WTC11 (cell line): ENCODE measurements around the gene NRXN2. TPM values are rescaled to one million over a fixed set of nuclear protein-coding genes. Genes with fewer than 3 reads are reported as not detected.

Experiments
- ATAC-seq: fragments of 200-7000 bp; cut with Tn5 transposase; 2 replicates; pipeline ENCODE4 v1.10.0; 2021; ENCODE audit warnings: mild to moderate bottlenecking, moderate library complexity
- CTCF ChIA-PET: fragments of 300-600 bp; sonication (Branson Sonifier 250); formaldehyde crosslinking; loops from one replicate; lab custom pipeline; 2021; ENCODE audit warnings: antibody characterized with exemption; lab: Charles Lee
- POLR2A ChIA-PET: fragments of 350-600 bp; sonication (Branson Sonifier 250); formaldehyde crosslinking; loops from one replicate; lab custom pipeline; 2021; ENCODE audit warnings: antibody characterized with exemption; lab: Charles Lee
- DNase-seq: peaks from one replicate; pipeline ENCODE4 v3.0.0; 2021; ENCODE audit warnings: low spot score
- H3K27ac Mint-ChIP-seq: 2 replicates; pipeline ENCODE4 v1.8.0; 2021; ENCODE audit warnings: mixed read lengths
- H3K27me3 Mint-ChIP-seq: 2 replicates; pipeline ENCODE4 v1.8.0; 2021; ENCODE audit warnings: low read depth, mild to moderate bottlenecking, moderate library complexity, mixed read lengths
- H3K36me3 Mint-ChIP-seq: 2 replicates; pipeline ENCODE4 v1.8.0; 2021; ENCODE audit warnings: mixed read lengths
- H3K4me1 Mint-ChIP-seq: 2 replicates; pipeline ENCODE4 v1.8.0; 2022; ENCODE audit warnings: mixed read lengths
- H3K4me3 Mint-ChIP-seq: 2 replicates; pipeline ENCODE4 v1.8.0; 2021; ENCODE audit warnings: mild to moderate bottlenecking, moderate library complexity, mixed read lengths
- H3K9me3 Mint-ChIP-seq: 2 replicates; pipeline ENCODE4 v1.8.0; 2021; ENCODE audit warnings: mixed read lengths
- CREB1 ChIP-seq: sonication (generic); formaldehyde crosslinking; IDR thresholded peaks from 2 replicates; pipeline ENCODE4 v1.8.0; 2023; ENCODE audit warnings: mild to moderate bottlenecking, missing genetic modification reagents
- FOXK1 ChIP-seq: sonication (generic); formaldehyde crosslinking; IDR thresholded peaks from 2 replicates; pipeline ENCODE4 v1.8.0; 2022; ENCODE audit warnings: mild to moderate bottlenecking, moderate library complexity, missing genetic modification reagents
- HMGA2 ChIP-seq: fragments of 250-450 bp; sonication (Bioruptor Pico); IDR thresholded peaks from 2 replicates; pipeline ENCODE4 v1.4.0; 2021; ENCODE audit warnings: mild to moderate bottlenecking, moderate library complexity
- IRF2 ChIP-seq: sonication (generic); formaldehyde crosslinking; IDR thresholded peaks from 2 replicates; pipeline ENCODE4 v1.8.0; 2022; ENCODE audit warnings: low read depth, missing genetic modification reagents, borderline replicate concordance
- JAZF1 ChIP-seq: fragments of 250-450 bp; sonication (Bioruptor Pico); IDR thresholded peaks from 2 replicates; pipeline ENCODE4 v1.9.0; 2021; ENCODE audit warnings: moderate library complexity, mild to moderate bottlenecking, inconsistent platforms
- MXD4 ChIP-seq: fragments of 250-450 bp; sonication (Bioruptor Pico); IDR thresholded peaks from 2 replicates; pipeline ENCODE4 v1.8.0; 2021; ENCODE audit warnings: mild to moderate bottlenecking, moderate library complexity, borderline replicate concordance
- NFATC4 ChIP-seq: fragments of 250-450 bp; sonication (Bioruptor Pico); IDR thresholded peaks from 2 replicates; pipeline ENCODE4 v1.9.0; 2021; ENCODE audit warnings: mild to moderate bottlenecking
- NFE2L1 ChIP-seq: sonication (generic); formaldehyde crosslinking; IDR thresholded peaks from 2 replicates; pipeline ENCODE4 v1.8.1; 2023; ENCODE audit warnings: missing genetic modification reagents
- NR1H2 ChIP-seq: sonication (generic); formaldehyde crosslinking; IDR thresholded peaks from 2 replicates; pipeline ENCODE4 v1.9.0; 2021; ENCODE audit warnings: mild to moderate bottlenecking, moderate library complexity, missing genetic modification reagents
- NR2C2 ChIP-seq: sonication (generic); formaldehyde crosslinking; IDR thresholded peaks from 2 replicates; pipeline ENCODE4 v1.8.0; 2022; ENCODE audit warnings: mild to moderate bottlenecking, missing genetic modification reagents
- PRRX2 ChIP-seq: fragments of 250-450 bp; sonication (Bioruptor Pico); IDR thresholded peaks from 2 replicates; pipeline ENCODE4 v1.8.0; 2021; ENCODE audit warnings: mild to moderate bottlenecking
- SP1 ChIP-seq: sonication (generic); formaldehyde crosslinking; conservative IDR thresholded peaks from 2 replicates; pipeline ENCODE4 v1.8.1; 2022; ENCODE audit warnings: missing genetic modification reagents
- ZBTB21 ChIP-seq: sonication (generic); formaldehyde crosslinking; IDR thresholded peaks from 2 replicates; pipeline ENCODE4 v1.8.1; 2023; ENCODE audit warnings: mild to moderate bottlenecking, missing genetic modification reagents, borderline replicate concordance
- ZNF396 ChIP-seq: fragments of 250-450 bp; sonication (Bioruptor Pico); IDR thresholded peaks from 2 replicates; pipeline ENCODE4 v1.8.0; 2021; ENCODE audit warnings: mild to moderate bottlenecking, moderate library complexity, borderline replicate concordance
- ZNF416 ChIP-seq: fragments of 250-450 bp; sonication (Bioruptor Pico); IDR thresholded peaks from 2 replicates; pipeline ENCODE4 v1.9.0; 2021; ENCODE audit warnings: mild to moderate bottlenecking, inconsistent platforms
- ZNF423 ChIP-seq: fragments of 250-450 bp; sonication (Bioruptor Pico); IDR thresholded peaks from 2 replicates; pipeline ENCODE4 v2.1.2; 2022; ENCODE audit warnings: mild to moderate bottlenecking, moderate library complexity
- total RNA-seq: library from RNA; stranded (reverse); gene quantifications from 3 replicates; pipeline ENCODE4 v1.2.3, GENCODE V29; 2021
- TF ChIP-seq, protein P1 (sequence below): fragments of 250-450 bp; sonication (Bioruptor Pico); IDR thresholded peaks from 2 replicates; pipeline ENCODE4 v1.9.0; 2021; ENCODE audit warnings: mild to moderate bottlenecking, borderline replicate concordance
- TF ChIP-seq, protein P2 (sequence below): sonication (generic); formaldehyde crosslinking; IDR thresholded peaks from 2 replicates; pipeline ENCODE4 v1.8.1; 2022; ENCODE audit warnings: mild to moderate bottlenecking, missing genetic modification reagents, moderate library complexity, borderline replicate concordance
- TF ChIP-seq, protein P3 (sequence below): sonication (generic); formaldehyde crosslinking; IDR thresholded peaks from 2 replicates; pipeline ENCODE4 v1.8.1; 2023; ENCODE audit warnings: mild to moderate bottlenecking, missing genetic modification reagents
- TF ChIP-seq, protein P4 (sequence below): sonication (generic); formaldehyde crosslinking; IDR thresholded peaks from 2 replicates; pipeline ENCODE4 v1.8.0; 2022; ENCODE audit warnings: mild to moderate bottlenecking, missing genetic modification reagents
- TF ChIP-seq, protein P5 (sequence below): sonication (generic); formaldehyde crosslinking; IDR thresholded peaks from 2 replicates; pipeline ENCODE4 v1.8.0; 2023; ENCODE audit warnings: mild to moderate bottlenecking, missing genetic modification reagents
- TF ChIP-seq, protein P6 (sequence below): fragments of 250-450 bp; sonication (Bioruptor Pico); IDR thresholded peaks from 2 replicates; pipeline ENCODE4 v1.9.0; 2021; ENCODE audit warnings: mild to moderate bottlenecking

NRXN2 gene
- total RNA-seq, 1 experiment from 2014 or later: 8.6 TPM

DNA sequence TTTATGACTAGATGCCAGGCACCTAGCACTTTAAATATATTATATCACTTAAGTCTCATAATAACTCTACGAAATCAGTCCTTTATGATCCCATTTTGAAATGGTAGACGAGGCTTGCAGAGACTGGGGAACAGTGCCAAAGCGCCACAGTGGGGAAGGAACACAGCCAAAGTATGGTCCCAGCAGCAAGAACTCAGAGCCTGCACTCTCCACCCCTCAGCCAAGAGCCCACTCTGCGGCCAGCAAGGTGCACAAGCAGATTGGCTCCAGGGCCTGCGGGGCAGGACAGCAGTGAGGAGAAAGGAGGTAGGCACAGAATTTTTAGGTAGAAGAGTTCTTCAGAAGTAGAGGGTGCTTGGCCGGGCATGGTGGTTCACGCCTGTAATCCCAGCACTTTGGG lies 61.4 kb downstream of the NRXN2 start:
- H3K9me3 Mint-ChIP-seq: no peaks in the 10 kb centered on the region
- CTCF ChIA-PET: interaction anchor here (0.8 to 3.7 kb wide), 3 partner anchors 9 to 27 kb away, joined by 4 to 27 read pairs (median 4); no protein-coding TSS in a partner anchor
- TF ChIP-seq PRRX2 (CRISPR knock-in tag): no peak
- no peak for TF ChIP-seq JAZF1 (CRISPR knock-in tag)
- no peak for TF ChIP-seq NR1H2 (CRISPR knock-in tag)
- no peak for TF ChIP-seq CREB1
- TF ChIP-seq ZNF396 (CRISPR knock-in tag): no peak
- TF ChIP-seq ZBTB21 (CRISPR knock-in tag): no peak
- TF ChIP-seq, protein P1, sequence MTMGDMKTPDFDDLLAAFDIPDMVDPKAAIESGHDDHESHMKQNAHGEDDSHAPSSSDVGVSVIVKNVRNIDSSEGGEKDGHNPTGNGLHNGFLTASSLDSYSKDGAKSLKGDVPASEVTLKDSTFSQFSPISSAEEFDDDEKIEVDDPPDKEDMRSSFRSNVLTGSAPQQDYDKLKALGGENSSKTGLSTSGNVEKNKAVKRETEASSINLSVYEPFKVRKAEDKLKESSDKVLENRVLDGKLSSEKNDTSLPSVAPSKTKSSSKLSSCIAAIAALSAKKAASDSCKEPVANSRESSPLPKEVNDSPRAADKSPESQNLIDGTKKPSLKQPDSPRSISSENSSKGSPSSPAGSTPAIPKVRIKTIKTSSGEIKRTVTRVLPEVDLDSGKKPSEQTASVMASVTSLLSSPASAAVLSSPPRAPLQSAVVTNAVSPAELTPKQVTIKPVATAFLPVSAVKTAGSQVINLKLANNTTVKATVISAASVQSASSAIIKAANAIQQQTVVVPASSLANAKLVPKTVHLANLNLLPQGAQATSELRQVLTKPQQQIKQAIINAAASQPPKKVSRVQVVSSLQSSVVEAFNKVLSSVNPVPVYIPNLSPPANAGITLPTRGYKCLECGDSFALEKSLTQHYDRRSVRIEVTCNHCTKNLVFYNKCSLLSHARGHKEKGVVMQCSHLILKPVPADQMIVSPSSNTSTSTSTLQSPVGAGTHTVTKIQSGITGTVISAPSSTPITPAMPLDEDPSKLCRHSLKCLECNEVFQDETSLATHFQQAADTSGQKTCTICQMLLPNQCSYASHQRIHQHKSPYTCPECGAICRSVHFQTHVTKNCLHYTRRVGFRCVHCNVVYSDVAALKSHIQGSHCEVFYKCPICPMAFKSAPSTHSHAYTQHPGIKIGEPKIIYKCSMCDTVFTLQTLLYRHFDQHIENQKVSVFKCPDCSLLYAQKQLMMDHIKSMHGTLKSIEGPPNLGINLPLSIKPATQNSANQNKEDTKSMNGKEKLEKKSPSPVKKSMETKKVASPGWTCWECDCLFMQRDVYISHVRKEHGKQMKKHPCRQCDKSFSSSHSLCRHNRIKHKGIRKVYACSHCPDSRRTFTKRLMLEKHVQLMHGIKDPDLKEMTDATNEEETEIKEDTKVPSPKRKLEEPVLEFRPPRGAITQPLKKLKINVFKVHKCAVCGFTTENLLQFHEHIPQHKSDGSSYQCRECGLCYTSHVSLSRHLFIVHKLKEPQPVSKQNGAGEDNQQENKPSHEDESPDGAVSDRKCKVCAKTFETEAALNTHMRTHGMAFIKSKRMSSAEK: no peak
- no peak for TF ChIP-seq SP1 (CRISPR knock-in tag)
- TF ChIP-seq, protein P2, sequence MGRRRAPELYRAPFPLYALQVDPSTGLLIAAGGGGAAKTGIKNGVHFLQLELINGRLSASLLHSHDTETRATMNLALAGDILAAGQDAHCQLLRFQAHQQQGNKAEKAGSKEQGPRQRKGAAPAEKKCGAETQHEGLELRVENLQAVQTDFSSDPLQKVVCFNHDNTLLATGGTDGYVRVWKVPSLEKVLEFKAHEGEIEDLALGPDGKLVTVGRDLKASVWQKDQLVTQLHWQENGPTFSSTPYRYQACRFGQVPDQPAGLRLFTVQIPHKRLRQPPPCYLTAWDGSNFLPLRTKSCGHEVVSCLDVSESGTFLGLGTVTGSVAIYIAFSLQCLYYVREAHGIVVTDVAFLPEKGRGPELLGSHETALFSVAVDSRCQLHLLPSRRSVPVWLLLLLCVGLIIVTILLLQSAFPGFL (CRISPR knock-in tag): no peak
- TF ChIP-seq FOXK1: no peak
- no peak for TF ChIP-seq NR2C2 (CRISPR knock-in tag)
- TF ChIP-seq IRF2 (CRISPR knock-in tag): no peak
- POLR2A ChIA-PET: no interaction called here
- H3K27me3 Mint-ChIP-seq: peaks cover 3% of the 10 kb centered on the region; the same call in 1 of the 2 replicates
- ATAC-seq: no peak
- no peaks in the 10 kb centered on the region for H3K36me3 Mint-ChIP-seq
- H3K4me1 Mint-ChIP-seq: no peaks in the 10 kb centered on the region; the same call in 1 of the 2 replicates
- no peak for DNase-seq
- H3K4me3 Mint-ChIP-seq: no peak overlapping the region
- H3K27ac Mint-ChIP-seq: no peak overlapping the region

DNA sequence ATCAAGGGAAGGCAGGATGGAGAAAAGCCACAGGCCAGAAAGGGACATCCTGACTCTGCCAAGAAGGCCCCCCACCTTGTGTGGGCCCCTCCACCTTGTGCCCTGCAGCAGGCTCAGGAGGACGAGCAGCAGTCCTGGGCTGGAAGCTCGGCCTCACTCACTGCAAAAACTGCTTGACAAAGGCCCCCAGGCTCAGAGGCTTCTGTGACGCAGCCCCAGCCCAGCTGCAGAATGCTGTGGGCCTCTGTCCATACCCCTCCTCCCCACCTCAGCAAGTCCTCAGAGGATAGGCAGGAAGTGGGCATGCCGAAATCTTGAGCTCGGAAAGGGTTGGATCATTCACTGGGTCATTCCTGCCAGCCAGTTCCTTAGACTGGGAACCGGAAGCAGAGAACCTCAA lies 61.9 kb downstream of the NRXN2 start:
- H3K9me3 Mint-ChIP-seq: no peaks in the 10 kb centered on the region
- ChIA-PET CTCF (interaction anchor here (0.8 to 3.7 kb wide), 5 partner anchors 8 to 172 kb away, joined by 3 to 27 read pairs (median 4); no protein-coding TSS in a partner anchor), POLR2A (no interaction called here)
- no peak for DNase-seq
- no peak for ATAC-seq
- no peak overlapping the region for H3K27ac Mint-ChIP-seq
- H3K4me1 Mint-ChIP-seq: peaks cover 2% of the 10 kb centered on the region; the same call in 1 of the 2 replicates
- no peaks in the 10 kb centered on the region for H3K36me3 Mint-ChIP-seq
- H3K4me3 Mint-ChIP-seq: no peak overlapping the region
- peaks cover 3% of the 10 kb centered on the region; the same call in 1 of the 2 replicates for H3K27me3 Mint-ChIP-seq
- TF ChIP-seq NR1H2 (CRISPR knock-in tag): no peak
- no peak for TF ChIP-seq ZNF416
- TF ChIP-seq, protein P3, sequence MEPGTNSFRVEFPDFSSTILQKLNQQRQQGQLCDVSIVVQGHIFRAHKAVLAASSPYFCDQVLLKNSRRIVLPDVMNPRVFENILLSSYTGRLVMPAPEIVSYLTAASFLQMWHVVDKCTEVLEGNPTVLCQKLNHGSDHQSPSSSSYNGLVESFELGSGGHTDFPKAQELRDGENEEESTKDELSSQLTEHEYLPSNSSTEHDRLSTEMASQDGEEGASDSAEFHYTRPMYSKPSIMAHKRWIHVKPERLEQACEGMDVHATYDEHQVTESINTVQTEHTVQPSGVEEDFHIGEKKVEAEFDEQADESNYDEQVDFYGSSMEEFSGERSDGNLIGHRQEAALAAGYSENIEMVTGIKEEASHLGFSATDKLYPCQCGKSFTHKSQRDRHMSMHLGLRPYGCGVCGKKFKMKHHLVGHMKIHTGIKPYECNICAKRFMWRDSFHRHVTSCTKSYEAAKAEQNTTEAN (CRISPR knock-in tag): no peak
- no peak for TF ChIP-seq ZNF423 (CRISPR knock-in tag)
- TF ChIP-seq NFATC4 (CRISPR knock-in tag): no peak
- TF ChIP-seq, protein P4, sequence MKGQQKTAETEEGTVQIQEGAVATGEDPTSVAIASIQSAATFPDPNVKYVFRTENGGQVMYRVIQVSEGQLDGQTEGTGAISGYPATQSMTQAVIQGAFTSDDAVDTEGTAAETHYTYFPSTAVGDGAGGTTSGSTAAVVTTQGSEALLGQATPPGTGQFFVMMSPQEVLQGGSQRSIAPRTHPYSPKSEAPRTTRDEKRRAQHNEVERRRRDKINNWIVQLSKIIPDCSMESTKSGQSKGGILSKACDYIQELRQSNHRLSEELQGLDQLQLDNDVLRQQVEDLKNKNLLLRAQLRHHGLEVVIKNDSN (CRISPR knock-in tag): no peak
- TF ChIP-seq, protein P2 (CRISPR knock-in tag): no peak
- TF ChIP-seq MXD4 (CRISPR knock-in tag): no peak
- TF ChIP-seq NR2C2 (CRISPR knock-in tag): no peak
- TF ChIP-seq NFE2L1 (CRISPR knock-in tag): no peak
- no peak for TF ChIP-seq HMGA2 (CRISPR knock-in tag)
- TF ChIP-seq, protein P5, sequence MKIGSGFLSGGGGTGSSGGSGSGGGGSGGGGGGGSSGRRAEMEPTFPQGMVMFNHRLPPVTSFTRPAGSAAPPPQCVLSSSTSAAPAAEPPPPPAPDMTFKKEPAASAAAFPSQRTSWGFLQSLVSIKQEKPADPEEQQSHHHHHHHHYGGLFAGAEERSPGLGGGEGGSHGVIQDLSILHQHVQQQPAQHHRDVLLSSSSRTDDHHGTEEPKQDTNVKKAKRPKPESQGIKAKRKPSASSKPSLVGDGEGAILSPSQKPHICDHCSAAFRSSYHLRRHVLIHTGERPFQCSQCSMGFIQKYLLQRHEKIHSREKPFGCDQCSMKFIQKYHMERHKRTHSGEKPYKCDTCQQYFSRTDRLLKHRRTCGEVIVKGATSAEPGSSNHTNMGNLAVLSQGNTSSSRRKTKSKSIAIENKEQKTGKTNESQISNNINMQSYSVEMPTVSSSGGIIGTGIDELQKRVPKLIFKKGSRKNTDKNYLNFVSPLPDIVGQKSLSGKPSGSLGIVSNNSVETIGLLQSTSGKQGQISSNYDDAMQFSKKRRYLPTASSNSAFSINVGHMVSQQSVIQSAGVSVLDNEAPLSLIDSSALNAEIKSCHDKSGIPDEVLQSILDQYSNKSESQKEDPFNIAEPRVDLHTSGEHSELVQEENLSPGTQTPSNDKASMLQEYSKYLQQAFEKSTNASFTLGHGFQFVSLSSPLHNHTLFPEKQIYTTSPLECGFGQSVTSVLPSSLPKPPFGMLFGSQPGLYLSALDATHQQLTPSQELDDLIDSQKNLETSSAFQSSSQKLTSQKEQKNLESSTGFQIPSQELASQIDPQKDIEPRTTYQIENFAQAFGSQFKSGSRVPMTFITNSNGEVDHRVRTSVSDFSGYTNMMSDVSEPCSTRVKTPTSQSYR: no peak
- TF ChIP-seq, protein P6, sequence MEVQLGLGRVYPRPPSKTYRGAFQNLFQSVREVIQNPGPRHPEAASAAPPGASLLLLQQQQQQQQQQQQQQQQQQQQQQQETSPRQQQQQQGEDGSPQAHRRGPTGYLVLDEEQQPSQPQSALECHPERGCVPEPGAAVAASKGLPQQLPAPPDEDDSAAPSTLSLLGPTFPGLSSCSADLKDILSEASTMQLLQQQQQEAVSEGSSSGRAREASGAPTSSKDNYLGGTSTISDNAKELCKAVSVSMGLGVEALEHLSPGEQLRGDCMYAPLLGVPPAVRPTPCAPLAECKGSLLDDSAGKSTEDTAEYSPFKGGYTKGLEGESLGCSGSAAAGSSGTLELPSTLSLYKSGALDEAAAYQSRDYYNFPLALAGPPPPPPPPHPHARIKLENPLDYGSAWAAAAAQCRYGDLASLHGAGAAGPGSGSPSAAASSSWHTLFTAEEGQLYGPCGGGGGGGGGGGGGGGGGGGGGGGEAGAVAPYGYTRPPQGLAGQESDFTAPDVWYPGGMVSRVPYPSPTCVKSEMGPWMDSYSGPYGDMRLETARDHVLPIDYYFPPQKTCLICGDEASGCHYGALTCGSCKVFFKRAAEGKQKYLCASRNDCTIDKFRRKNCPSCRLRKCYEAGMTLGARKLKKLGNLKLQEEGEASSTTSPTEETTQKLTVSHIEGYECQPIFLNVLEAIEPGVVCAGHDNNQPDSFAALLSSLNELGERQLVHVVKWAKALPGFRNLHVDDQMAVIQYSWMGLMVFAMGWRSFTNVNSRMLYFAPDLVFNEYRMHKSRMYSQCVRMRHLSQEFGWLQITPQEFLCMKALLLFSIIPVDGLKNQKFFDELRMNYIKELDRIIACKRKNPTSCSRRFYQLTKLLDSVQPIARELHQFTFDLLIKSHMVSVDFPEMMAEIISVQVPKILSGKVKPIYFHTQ: no peak
